HG03354 (cell line): Measurements from ENCODE around the gene RPS28.
"Not testable (repeated sequence)": the region's sequence is repeated elsewhere in the genome, so short reads cannot be mapped to it uniquely, and the experiment has no call there.

ENCODE experiments used
- ATAC-seq: cut with Tn5 transposase; IDR thresholded peaks from one replicate; pipeline ENCODE4 v1.9.1; 2021; ENCODE audit warnings: mild to moderate bottlenecking; ENCODE audit not compliant: unreplicated experiment, poor library complexity, severe bottlenecking

Gene RPS28

DNA sequence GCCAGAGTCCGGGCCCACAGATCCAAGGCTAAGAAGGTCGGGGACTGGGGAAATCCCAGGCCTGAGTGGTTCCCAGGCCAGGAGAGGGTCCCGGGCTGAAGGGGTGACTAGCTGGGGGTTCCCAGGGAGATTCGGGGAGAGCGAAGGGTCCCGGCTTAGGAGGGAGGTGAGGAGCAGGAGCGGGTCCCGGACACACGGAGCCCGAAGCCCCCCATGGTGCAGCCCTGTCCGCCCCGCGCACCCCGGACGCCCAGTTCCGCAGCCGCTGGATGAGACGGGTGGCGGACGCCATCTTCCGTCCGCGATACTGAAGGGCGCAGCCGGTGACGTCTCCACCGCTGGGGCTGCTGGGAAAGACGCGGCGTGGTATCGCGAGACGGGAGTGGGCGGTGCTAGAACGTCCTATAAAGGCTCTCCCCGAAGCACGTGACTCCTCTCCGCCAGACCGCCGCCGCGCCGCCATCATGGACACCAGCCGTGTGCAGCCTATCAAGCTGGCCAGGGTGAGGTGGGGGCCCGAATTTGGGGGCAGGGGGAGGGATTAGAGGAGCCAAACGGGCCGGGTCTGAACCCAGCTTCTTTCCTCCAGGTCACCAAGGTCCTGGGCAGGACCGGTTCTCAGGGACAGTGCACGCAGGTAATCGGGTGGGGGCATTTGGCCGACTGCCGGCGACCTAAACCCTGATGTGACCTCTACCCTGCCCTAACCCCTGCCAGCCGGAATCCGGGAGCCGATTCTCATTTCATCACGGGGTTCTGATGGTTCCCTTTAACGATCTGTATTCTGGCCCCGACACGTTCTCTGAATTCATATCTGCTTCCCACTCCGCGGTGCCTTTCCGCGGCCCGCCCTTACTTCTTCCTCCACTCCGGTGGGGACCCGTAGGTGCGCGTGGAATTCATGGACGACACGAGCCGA, at the start of gene RPS28, which contains the start of gene NDUFA7:
Gene RPS28 (plus strand): TSS at position 430 of the 919 bp plus-strand sequence. CDS start 35 bp downstream, at position 465.
Gene NDUFA7 (minus strand): TSS at position 309 of the 919 bp plus-strand sequence. CDS start 17 bp downstream, at position 292.
- ATAC-seq = peak; percentile 90

GRCh38 chr19:8276508-8276907, 44.8 kb upstream of the RPS28 start:
- not testable (repeated sequence) for ATAC-seq

DNA sequence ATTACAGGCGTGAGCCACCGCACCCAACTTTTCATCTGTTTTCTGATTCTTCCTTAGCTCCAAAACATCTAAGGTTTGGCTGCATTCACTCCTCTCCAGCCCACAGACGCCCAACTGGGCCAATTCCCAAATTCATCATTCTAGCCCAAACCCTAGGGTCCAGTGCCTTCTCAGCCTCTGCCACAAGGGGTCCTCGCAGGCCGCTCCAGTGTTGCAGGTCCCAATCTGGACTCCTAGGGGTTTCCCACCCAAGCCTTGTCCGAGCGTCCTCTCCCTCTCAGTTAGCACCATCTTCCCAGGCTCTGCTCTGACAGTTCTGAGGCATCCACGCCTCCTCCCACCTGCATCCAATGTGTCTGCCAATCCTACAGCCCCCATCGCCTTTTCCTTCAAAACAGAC, 30.0 kb upstream of the RPS28 start:
- not testable (repeated sequence) for ATAC-seq

DNA sequence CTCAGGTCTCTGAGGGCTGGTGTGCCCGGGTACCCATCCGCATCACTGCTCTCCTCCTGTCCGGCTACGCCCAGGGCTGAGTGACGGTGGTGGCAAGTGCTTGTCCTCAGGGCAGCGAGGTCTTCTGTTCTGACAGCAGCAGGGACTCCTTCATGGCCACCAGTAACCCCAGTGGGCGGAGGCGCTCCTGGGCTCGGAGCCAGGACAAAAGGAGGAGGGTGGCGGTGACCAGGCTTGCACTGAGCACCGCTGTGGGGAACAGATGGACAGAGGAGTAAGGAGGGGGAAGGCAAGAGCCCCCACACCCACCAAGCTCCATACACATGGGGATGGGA, 19.0 kb upstream of the RPS28 start:
- no peak for ATAC-seq

GRCh38 chr19:8302734-8303133, 18.6 kb upstream of the RPS28 start:
- ATAC-seq = no peak

- no peak for ATAC-seq
Observed at GRCh38 chr19:8304841-8305621, 16.3 kb upstream of the RPS28 start.

GRCh38 chr19:8305798-8306197, 15.5 kb upstream of the RPS28 start:
- ATAC-seq = no peak

DNA sequence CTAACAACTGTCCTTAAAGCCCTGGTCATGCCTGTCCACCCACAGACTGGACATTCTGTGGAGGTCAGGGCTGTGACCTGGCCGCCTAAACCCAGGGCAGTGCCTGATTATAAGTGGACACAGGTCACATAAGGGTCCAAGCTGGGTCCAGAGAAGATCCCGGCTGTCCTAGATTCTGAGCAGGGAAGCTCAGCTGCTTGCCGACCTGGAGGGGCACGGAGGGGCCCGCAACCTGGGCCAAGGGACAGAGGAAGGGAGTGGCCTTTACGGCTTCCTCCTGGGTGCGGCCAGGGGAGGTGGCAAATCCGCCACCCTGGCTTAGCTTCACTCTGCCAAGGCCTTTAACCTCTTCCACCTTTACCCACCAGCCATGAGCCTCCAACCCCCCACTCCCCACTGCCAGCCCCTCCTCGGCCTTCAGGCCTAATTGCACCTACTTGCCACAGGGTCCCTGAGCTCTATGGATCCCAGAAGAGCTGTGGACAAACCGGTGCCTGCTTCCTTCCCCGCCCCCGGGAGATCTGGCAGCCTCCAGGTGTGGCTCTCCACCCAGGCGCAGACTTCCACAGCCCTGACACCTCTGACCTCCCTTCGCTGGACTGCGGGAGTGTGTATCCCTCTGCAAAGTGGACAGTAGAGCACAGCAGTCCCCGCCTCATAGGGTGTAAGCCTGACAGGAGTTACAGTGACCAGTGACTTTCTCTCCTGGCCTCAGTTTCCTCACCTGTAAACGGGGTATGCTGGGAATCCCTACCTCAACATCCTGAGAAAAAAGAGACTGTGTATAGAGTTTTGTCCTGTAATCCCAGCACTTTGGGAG, 14.9 kb upstream of the RPS28 start:
- no peak for ATAC-seq

DNA sequence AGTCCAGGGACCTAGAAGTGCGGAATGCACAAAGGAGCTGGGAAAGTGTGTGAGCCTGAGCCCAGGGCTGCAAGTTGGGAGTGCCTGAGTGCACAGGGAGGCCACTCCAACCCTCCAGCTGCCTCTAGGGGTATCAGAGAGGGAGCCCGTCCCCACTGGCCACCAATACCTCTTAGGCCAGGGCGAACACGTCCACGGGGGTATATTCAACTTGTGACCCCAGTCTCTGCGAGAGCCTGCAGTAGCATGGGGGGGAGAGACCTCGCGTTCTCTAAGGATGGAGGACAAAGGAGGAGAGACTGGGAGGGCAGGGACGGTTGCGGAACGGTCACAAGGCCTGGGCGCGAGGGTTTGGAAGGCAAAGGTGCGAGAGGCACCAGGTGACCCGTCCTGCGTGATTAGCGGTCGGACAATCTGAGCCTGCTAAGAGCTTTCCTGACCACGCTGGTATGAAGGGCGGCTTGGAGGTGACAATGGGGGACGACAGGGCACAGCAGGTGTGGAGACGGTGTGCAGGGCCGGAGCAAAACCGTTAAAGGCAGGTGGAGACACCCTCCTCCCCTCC, 13.8 kb upstream of the RPS28 start:
- ATAC-seq = peak; percentile 7

DNA sequence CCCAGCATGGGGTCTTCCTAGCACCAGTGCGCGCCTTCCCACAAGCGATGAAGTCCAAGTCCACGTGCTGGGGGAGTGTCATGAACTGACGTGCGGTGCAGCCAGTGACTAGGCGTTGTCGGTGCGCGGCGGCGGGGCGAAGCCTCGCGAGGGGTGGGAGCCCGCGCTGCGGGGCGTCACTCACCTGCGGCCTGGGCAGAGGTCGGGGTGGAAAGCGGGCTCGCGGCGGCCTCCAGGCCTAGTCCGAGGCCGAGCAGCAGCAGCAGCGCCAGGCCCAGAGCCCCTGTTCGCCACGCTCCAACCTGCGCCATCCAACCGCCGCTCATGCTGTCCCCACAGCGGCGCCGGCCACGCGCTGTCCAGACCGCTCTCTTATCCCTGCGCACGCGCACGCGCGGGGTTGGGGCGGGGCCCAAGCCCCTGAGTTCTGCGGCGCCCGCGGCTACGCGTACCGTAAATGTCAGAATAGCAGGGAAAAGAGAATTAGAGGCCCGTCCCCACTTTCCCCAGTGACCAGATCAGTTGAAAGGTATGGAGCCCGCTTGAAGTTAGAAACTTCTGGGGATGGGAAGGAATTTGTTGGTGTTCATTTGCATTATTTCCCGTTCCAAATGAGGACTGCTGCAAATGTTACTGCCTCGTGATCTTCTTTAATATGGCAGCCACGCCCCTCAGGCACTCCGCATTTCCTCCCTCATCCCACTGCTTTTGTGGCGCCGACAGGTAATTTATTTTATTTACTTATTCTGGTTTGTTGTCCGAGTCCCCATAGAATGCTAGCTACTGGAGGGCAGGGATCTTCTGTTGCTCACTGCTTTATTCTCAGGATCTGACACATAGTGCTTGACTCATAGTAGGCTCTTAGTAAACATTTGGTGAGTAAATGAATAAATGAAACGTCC, 13.1 kb upstream of the RPS28 start, which contains the start of gene CD320:
Gene CD320 (minus strand): TSS at position 394 of the 902 bp plus-strand sequence. CDS start 68 bp downstream, at position 326.
- ATAC-seq = peak; percentile 77

GRCh38 chr19:8308891-8309291, 12.4 kb upstream of the RPS28 start:
- no peak for ATAC-seq

GRCh38 chr19:8310342-8311055, 10.8 kb upstream of the RPS28 start:
- no peak for ATAC-seq

GRCh38 chr19:8311461-8312260, 9.6 kb upstream of the RPS28 start:
- ATAC-seq = no peak

DNA sequence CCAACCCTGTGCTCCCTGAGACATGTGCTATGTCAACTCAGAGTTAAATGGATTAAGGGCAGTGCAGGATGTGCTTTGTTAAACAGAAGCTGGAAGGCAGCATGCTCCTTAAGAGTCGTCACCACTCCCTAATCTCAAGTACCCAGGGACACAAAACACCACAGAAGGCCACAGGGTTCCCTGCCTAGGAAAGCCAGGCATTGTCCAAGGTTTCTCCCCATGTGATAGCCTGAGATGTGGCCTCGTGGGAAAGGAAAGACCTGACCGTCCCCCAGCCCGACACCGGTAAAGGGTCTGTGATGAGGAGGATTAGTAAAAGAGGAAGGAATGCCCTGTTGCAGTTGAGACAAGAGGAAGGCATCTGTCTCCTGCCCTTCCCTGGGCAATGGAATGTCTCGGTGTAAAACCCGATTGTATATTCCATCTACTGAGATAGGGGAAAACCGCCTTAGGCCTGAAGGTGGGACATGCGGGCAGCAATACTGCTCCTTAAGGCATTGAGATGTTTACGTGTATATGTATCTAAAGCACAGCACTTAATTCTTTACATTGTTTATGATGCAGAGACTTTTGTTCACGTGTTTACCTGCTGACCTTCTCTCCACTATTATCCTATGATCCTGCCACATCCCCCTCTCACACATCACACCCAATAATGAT, 6.2 kb upstream of the RPS28 start:
- ATAC-seq = not testable (repeated sequence)

DNA sequence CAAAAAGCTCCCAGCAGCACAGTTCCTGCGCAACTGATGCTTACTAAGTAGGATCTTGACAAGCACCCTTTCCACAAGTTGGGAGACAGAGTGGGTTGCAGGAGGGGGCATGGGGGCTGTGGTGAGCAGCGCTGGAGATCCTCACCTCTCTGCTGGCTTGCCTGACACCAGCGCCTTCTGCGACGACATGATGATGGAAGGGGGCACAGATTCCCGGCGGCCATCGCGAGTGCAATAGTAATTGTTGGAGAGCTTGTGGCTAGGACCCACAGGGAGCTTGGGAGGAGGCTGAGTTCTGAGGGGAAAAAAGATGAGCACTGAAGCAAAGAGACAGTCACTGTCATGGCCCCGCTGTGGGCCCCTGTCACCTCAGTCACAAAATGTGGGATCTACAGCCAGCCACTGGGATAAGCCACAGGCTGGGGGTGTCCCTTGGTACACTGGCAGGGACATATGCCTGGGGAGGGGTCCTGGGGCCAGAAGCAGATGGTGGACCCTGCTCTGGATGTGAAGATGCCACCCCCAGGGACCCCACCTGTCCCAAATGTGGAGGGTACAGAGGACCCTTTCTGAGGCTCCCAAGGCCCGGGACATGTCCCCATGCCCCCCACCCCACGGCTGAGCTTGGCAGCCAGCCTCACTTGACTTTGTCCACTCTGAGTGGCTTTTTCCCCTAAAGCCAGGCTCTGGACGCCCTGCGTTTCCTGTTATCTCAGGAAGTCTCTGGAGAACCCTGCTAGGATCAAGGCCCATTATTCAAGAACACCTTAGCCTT, 4.8 kb upstream of the RPS28 start:
- no peak for ATAC-seq

DNA sequence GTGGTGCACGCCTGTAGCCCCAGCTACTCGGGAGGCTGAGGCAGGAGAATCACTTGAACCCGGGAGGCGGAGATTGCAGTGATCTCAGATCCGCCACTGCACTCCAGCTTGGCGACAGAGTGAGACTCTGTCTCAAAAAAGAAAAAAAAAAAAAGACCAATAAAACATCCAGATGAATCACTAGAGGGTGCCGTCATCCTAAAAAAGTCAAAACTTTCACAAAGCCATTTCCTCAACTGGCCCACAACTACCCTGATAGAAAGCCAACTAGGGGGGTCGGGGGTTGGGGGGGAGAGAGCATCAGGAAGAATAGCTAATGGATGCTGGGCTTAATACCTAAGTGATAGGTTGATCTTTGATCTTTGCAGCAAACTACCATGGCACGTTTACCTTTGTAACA, 2.5 kb upstream of the RPS28 start:
- ATAC-seq = not testable (repeated sequence)
